CD4-positive, alpha-beta T cell treated with Interleukin-15 for 4 hours (primary cell): ENCODE measurements around the gene DAB2IP.
"Not testable (repeated sequence)": the region's sequence is repeated elsewhere in the genome, so short reads cannot be mapped to it uniquely, and the experiment has no call there.

Source experiments
- DNase-seq: peaks from one replicate; pipeline ENCODE4 v3.0.0-alpha.2; 2020; ENCODE audit warnings: low spot score

DAB2IP gene

GRCh38 chr9:121776739-121777637 is 125.6 kb downstream of the DAB2IP start:
- DNase-seq: no peak

- DNase-seq: no peak
Observed at GRCh38 chr9:121778252-121779225, 127.1 kb downstream of the DAB2IP start.

- no peak for DNase-seq
Observed at GRCh38 chr9:121779381-121780117, 128.1 kb downstream of the DAB2IP start.

- no peak for DNase-seq
Observed at GRCh38 chr9:121780177-121781040, 129.0 kb downstream of the DAB2IP start.

GRCh38 chr9:121781145-121781548 is 129.7 kb downstream of the DAB2IP start:
- no peak for DNase-seq

- DNase-seq: no peak
Observed at GRCh38 chr9:121781701-121782464, 130.4 kb downstream of the DAB2IP start.

GRCh38 chr9:121782514-121783110 is 131.2 kb downstream of the DAB2IP start:
- DNase-seq: no peak

- DNase-seq: no peak
Observed at GRCh38 chr9:121783111-121783510, 131.7 kb downstream of the DAB2IP start.

GRCh38 chr9:121783521-121784507 is 132.4 kb downstream of the DAB2IP start:
- no peak for DNase-seq

GRCh38 chr9:121784731-121785411 is 133.4 kb downstream of the DAB2IP start:
- no peak for DNase-seq

GRCh38 chr9:121785673-121786542 is 134.5 kb downstream of the DAB2IP start:
- DNase-seq: no peak

- no peak for DNase-seq
Observed at GRCh38 chr9:121786543-121786948, 135.1 kb downstream of the DAB2IP start.

GRCh38 chr9:121786998-121787422 is 135.6 kb downstream of the DAB2IP start:
- DNase-seq: no peak

- DNase-seq: no peak
Observed at GRCh38 chr9:121788686-121789366, 137.4 kb downstream of the DAB2IP start.

GRCh38 chr9:121790841-121791240 is 139.4 kb downstream of the DAB2IP start:
- DNase-seq: no peak

- not testable (repeated sequence) for DNase-seq
Observed at GRCh38 chr9:121792476-121792875, 141.0 kb downstream of the DAB2IP start.
